ENCODE results near the gene COL10A1.

The COL10A1 gene

GRCh38 chr6:116078522-116078921, 47.4 kb downstream of the COL10A1 start:
- DNase-seq, result no peak

DNA sequence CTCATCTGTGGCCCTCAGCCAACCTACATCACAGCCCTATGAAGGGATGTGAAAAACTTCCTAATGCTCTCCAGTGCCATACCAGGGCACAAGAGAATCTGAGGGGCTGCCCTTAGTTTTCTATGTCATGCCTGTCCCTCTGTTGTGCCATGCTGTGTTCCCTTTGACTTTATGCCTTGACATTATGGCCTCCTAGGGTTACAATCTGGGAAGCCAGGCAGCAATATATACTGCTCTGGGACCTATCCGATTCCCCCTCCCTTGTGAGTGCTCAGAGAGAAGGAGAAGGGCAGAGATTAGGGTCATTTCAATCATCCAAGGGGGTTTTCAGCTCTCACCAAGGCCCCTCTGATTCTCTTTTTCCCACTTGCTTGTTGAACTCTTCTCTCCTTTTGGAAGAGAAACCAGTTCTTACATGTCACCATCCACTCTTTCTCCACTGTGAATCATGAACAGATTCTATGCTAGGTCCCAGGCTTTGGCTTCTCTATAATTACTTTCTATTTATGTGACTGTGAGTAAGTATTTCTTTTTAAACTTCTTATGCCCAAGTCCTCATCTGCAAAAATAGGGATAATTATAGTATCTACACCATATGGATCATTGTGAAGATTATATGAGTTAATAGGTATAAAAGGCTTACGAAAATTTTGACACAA, 51.1 kb downstream of the COL10A1 start:
- no peak for DNase-seq

DNA sequence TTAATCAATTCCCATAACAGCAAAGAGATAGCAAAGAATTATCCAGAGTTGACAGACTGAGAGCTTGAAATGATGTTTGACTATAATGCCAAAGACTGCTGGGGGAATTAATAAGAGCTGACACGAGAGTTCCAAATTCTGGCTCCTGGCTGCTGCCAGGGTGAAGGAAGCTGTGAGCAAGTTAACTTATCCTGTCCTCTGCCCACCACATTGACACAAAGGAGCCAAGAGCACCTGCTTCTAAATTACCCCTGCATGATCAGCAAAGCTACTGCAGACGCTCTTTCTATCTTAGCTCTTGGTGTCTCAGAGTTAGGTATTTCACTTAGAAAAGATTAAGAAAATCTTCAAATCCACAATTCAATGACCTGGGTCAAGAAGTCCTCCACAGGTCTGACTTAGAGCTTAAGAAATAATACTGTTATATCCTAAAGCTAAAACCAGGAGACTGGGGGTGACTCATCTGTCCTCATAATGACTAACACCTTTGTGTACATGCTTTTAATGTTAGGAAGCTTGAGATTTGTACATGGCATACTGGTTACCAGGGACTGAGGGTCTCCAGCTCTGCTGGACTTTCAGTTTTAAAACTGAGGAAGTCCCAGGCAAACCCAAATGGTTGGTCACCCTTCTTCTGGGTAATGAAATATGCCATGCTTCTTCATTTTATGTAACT, 52.0 kb downstream of the COL10A1 start:
- DNase-seq, result no peak

DNA sequence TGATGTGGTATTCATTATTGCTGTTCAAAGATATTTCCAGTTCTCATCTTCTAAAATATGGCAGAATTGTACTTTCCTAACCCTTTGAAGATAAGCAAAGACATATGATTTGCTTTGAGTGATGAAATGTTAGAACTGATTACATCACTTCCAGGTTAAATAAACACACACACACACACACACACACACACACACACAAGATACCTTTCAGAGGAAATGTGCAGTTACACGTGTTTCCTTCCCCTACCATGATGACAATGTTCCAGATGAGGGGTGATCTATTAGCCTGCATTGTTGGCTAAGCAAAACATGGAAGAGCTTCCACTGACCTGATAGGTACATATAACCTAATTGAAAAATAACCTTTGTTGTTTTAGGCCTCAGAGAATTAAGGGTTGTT, 53.6 kb downstream of the COL10A1 start:
- no peak for DNase-seq

- no peak for DNase-seq
Observed at GRCh38 chr6:116070616-116071389, 55.1 kb downstream of the COL10A1 start.

GRCh38 chr6:116070101-116070500, 55.8 kb downstream of the COL10A1 start:
- DNase-seq, result no peak

Measured in inflammatory macrophage treated with lipopolysaccharide for 4 hours (primary cell).